ENCODE measurements around the gene IGF2BP1.
A peak's percentile ranks its signal among the peaks of the same experiment; 100 is the strongest.
"Not testable (repeated sequence)": the region's sequence is repeated elsewhere in the genome, so short reads cannot be mapped to it uniquely, and the experiment has no call there.

IGF2BP1 gene

GRCh38 chr17:49021768-49022103, 24.6 kb downstream of the IGF2BP1 start:
- DNase-seq = no peak

- no peak for DNase-seq
These were observed 25.3 kb downstream of the IGF2BP1 start for GRCh38 chr17:49022391-49022941.

GRCh38 chr17:49024523-49024922, 27.3 kb downstream of the IGF2BP1 start:
- no peak for DNase-seq

GRCh38 chr17:49026447-49026846, 29.3 kb downstream of the IGF2BP1 start:
- not testable (repeated sequence) for DNase-seq

GRCh38 chr17:49028271-49028670, 31.1 kb downstream of the IGF2BP1 start:
- DNase-seq = no peak

GRCh38 chr17:49029801-49030200, 32.6 kb downstream of the IGF2BP1 start:
- no peak for DNase-seq

- DNase-seq = peak; percentile 42
These were observed 35.1 kb downstream of the IGF2BP1 start for GRCh38 chr17:49031965-49032928.

- no peak for DNase-seq
These were observed 38.5 kb downstream of the IGF2BP1 start for GRCh38 chr17:49035470-49036269.

GRCh38 chr17:49036270-49036626, 39.1 kb downstream of the IGF2BP1 start:
- DNase-seq = no peak

GRCh38 chr17:49038138-49038537, 41.0 kb downstream of the IGF2BP1 start:
- no peak for DNase-seq

- DNase-seq = no peak
These were observed 41.4 kb downstream of the IGF2BP1 start for GRCh38 chr17:49038544-49038943.

GRCh38 chr17:49039518-49039917, 42.3 kb downstream of the IGF2BP1 start:
- DNase-seq = not testable (repeated sequence)

GRCh38 chr17:49041527-49041926, 44.3 kb downstream of the IGF2BP1 start:
- no peak for DNase-seq

- DNase-seq = no peak
These were observed 48.2 kb downstream of the IGF2BP1 start for GRCh38 chr17:49045376-49045775.

GRCh38 chr17:49046912-49047311, 49.7 kb downstream of the IGF2BP1 start:
- no peak for DNase-seq

GRCh38 chr17:49049265-49049664, 52.1 kb downstream of the IGF2BP1 start:
- no peak for DNase-seq

- DNase-seq = no peak
These were observed 53.4 kb downstream of the IGF2BP1 start for GRCh38 chr17:49050611-49051010.

- no peak for DNase-seq
These were observed 54.1 kb downstream of the IGF2BP1 start for GRCh38 chr17:49051269-49051668.

GRCh38 chr17:49053171-49053829, 56.1 kb downstream of the IGF2BP1 start:
- DNase-seq = no peak

GRCh38 chr17:49054342-49055092, 57.3 kb downstream of the IGF2BP1 start:
- DNase-seq = no peak

GRCh38 chr17:49055181-49055927, 58.2 kb downstream of the IGF2BP1 start:
- no peak for DNase-seq

- DNase-seq = no peak
These were observed 64.3 kb downstream of the IGF2BP1 start for GRCh38 chr17:49061524-49061943.

All from amniotic stem cell (primary cell).